Uterus (tissue), 4 donors: ENCODE results near the gene SLAMF8. TPM values are rescaled to one million over a fixed set of nuclear protein-coding genes. Genes with fewer than 3 reads are reported as not detected.
A peak's percentile ranks its signal among the peaks of the same experiment; 100 is the strongest.

Experiments used
- DNase-seq, 2 donors: peaks; one replicate each; pipeline ENCODE4 v3.0.0-alpha.2; 2019 to 2020
- H3K27ac ChIP-seq, 2 donors: fragments of 200-600 bp; sonication (generic); 1 replicate in 1 of 2; 2 replicates in 1 of 2; pipeline ENCODE4 v1.5.1; 2016 to 2018
- H3K27me3 ChIP-seq, 2 donors: fragments of 200-600 bp; sonication (generic); one replicate each; pipeline ENCODE4 v1.5.1; 2018 to 2019; ENCODE audit warnings: control low read depth in 1 of 2
- H3K36me3 ChIP-seq, 2 donors: fragments of 200-600 bp; sonication (generic); one replicate each; pipeline ENCODE4 v1.5.1; 2019; ENCODE audit warnings: control low read depth in 1 of 2
- H3K4me1 ChIP-seq, 2 donors: fragments of 200-600 bp; sonication (generic); one replicate each; pipeline ENCODE4 v1.5.1; 2018 to 2019; ENCODE audit warnings: control low read depth in 1 of 2
- H3K4me3 ChIP-seq, 2 donors: fragments of 200-600 bp; sonication (generic); 1 replicate in 1 of 2; 2 replicates in 1 of 2; pipeline ENCODE4 v1.5.1; 2018 to 2019; ENCODE audit warnings: mild to moderate bottlenecking in 1 of 2
- H3K9me3 ChIP-seq, 2 donors: fragments of 200-600 bp; sonication (generic); one replicate each; pipeline ENCODE4 v1.5.1; 2019; ENCODE audit warnings: control low read depth in 1 of 2
- POLR2A ChIP-seq, 2 donors: fragments of 450-650 bp; IDR thresholded peaks; one replicate each; pipeline ENCODE4 v1.6.1; 2016; ENCODE audit warnings: antibody characterized with exemption in 2 of 2, mild to moderate bottlenecking in 1 of 2, moderate library complexity in 1 of 2
- intact Hi-C: fragments of 100-400 bp; cut with DNase I; formaldehyde crosslinking; loops from one replicate; pipeline ENCODE4 v1.15.1; 2023; ENCODE audit warnings: low total_unique reads
- total RNA-seq, 4 donors: library from RNA; depleted of rRNA in 3 of 4; stranded (reverse); fragments of >200 nt in 3 of 4; gene quantifications; one replicate each; pipeline versions ENCODE4 v1.1.0 to v1.2.4, GENCODE V29; 2014 to 2023
- TF ChIP-seq, protein P1 (sequence below), 4 experiments: fragments of 200-600 bp in 2 of 4; fragments of 450-650 bp in 2 of 4; sonication (generic) in 2 of 4; IDR thresholded peaks; one replicate each; pipeline ENCODE4 v1.5.1; 2016 to 2019; ENCODE audit warnings: antibody characterized with exemption in 4 of 4, mild to moderate bottlenecking in 2 of 4, moderate library complexity in 1 of 4
- donor health status: DM: yes; HTN: yes; CAD: no.

SLAMF8 gene
- total RNA-seq, 4 donors from 2014 or later: 0.28 to 3.2 (median 1.1) TPM; not detected in 1

DNA sequence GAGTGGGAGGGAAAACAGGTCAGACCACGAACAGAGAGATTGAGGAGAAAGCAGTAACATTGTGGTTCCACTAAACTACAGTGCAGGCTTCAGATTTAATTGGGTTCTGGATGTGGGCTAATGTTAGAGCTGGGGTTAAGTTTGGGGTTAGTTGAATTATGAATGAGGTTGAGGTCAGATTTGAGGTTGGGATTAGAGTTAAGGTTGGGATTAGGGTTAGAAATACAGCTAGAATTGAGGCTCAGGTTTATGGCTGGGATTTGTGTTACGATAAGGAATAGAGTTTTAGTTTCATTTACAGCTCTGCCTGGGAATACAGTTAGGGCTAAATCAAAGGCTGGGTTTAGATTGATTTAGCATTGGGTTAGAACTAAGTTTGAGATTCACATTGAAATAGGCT lies 37.6 kb downstream of the SLAMF8 start:
- no peaks in the 10 kb centered on the region for H3K36me3 ChIP-seq

DNA sequence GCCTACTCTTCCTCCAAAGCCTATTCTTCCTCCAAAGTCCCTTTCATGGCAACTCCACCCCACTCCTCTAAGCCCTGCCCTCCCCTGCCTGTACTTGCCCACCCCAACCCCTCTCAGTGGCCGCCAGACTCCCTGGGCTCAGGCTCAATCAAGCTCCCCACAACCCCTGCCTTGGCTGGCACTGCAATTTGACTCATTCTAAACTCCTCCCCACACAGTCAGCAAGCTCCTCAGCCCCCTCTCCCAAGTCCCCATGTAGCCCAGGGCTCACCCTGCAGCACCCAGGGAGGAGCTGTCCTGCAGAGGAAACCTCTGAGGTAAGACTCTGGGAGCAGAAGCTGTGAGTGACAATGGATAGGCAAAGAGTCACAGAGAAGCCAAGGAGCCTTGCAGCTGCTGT lies 39.4 kb downstream of the SLAMF8 start:
- TF ChIP-seq POLR2A (IDR thresholded peaks at IDR 0.05): no peak
- TF ChIP-seq, protein P1, sequence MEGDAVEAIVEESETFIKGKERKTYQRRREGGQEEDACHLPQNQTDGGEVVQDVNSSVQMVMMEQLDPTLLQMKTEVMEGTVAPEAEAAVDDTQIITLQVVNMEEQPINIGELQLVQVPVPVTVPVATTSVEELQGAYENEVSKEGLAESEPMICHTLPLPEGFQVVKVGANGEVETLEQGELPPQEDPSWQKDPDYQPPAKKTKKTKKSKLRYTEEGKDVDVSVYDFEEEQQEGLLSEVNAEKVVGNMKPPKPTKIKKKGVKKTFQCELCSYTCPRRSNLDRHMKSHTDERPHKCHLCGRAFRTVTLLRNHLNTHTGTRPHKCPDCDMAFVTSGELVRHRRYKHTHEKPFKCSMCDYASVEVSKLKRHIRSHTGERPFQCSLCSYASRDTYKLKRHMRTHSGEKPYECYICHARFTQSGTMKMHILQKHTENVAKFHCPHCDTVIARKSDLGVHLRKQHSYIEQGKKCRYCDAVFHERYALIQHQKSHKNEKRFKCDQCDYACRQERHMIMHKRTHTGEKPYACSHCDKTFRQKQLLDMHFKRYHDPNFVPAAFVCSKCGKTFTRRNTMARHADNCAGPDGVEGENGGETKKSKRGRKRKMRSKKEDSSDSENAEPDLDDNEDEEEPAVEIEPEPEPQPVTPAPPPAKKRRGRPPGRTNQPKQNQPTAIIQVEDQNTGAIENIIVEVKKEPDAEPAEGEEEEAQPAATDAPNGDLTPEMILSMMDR (IDR thresholded peaks at IDR 0.05): no peak
- Histone ChIP-seq H3K9me3 (no peaks in the 10 kb centered on the region), H3K36me3 (no peaks in the 10 kb centered on the region), H3K27ac (no peak overlapping the region), H3K4me3 (no peak overlapping the region), H3K27me3 (no peaks in the 10 kb centered on the region), H3K4me1 (peaks cover 0 to 7% of the 10 kb centered on the region in 2 donors)
- intact Hi-C loops: no loop called here
- no peak for DNase-seq

More for the DNA sequence above, 37.6 kb downstream of the SLAMF8 start:
- TF ChIP-seq, protein P1 (IDR thresholded peaks at IDR 0.05): no peak
- no peak for TF ChIP-seq POLR2A (IDR thresholded peaks at IDR 0.05)
- H3K9me3 ChIP-seq: no peaks in the 10 kb centered on the region
- H3K27me3 ChIP-seq: no peaks in the 10 kb centered on the region
- H3K4me1 ChIP-seq: peaks cover 0 to 7% of the 10 kb centered on the region in 2 donors
- no peak overlapping the region for H3K27ac ChIP-seq
- no peak overlapping the region for H3K4me3 ChIP-seq
- no peak for DNase-seq
- intact Hi-C loops: no loop called here

DNA sequence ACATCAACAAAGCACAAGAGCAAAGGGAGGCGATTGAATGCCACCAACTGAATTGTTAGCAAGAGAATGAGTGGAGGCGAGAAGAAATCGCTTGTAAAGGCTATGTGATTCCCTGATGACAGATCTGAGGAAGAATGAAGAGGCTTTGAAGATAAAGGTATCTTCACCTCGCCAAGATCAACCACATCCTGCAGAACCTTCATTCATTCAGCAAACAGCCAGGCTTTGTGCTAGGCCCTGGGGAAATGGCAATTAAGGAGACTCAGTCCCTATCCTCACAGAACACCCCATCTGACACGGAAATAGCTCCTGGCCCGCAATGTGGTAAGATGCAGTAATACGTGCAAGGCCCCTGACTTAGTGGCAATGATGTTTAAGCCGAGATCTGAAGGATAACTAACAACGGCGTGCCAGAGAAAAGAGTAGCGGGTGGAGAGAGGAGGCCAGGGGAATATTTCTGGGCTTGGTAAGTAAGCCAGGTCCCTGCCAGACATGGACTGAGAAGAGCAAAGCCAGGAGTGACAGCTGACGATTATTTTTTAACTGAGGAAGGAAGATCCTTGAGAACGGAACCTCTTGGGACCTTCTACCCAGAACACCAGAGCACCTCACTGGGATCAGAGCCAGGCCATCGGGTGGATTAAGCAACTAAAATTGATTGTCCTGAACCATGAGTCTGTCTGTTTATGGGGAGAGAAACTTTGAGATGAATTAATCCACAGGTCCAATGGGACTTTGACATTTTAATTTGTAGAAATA lies 40.4 kb downstream of the SLAMF8 start:
- Histone ChIP-seq H3K4me3 (no peak overlapping the region), H3K36me3 (no peaks in the 10 kb centered on the region), H3K27ac (peak overlapping the region in 1 of 2 donors; percentile 67), H3K4me1 (peaks cover 0 to 7% of the 10 kb centered on the region in 2 donors), H3K9me3 (no peaks in the 10 kb centered on the region), H3K27me3 (no peaks in the 10 kb centered on the region)
- TF ChIP-seq, protein P1 (IDR thresholded peaks at IDR 0.05): no peak
- TF ChIP-seq POLR2A (IDR thresholded peaks at IDR 0.05): no peak
- intact Hi-C loops: no loop called here
- DNase-seq: peak; percentile 37 to 65

DNA sequence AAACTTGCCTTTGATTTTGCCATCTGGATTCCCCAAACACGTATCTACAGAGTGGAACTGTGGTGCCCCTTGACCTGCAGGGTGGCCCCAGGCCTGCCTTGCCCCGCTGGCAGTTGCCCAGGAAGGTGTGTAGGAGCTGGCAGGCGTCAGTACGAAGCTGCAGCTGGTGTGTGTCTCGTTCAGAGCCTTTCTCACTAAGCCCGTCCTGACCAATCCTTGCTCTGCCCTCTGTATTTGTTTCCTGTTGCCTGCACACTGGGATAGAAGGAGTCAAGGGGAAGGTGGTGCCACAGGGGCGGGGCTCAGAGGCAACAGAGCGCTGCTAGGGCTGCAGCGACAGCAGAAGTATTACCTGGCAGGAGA lies 41.0 kb downstream of the SLAMF8 start:
- DNase-seq: peak; percentile 54 to 64
- Histone ChIP-seq H3K27me3 (no peaks in the 10 kb centered on the region), H3K27ac (peak overlapping the region in 1 of 2 donors; percentile 67)

DNA sequence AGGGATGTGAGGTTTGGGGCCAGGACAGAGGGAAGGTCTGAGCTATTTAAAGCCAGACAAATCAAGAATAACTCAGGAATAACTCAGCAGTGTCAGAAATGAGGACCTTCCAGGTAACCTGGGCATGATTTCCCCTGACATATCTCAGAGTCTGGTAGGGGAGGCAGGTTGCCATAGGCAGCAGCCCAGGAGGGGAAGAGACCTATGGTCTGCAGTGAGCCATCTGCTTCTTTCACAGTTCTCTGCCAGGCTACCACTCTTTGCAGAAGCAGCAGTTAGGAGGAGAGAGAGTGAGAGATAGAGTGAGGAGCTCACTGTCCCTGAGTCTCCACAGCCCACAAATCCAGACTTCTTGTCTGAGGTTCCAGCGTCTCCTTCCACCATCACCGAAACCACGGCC lies 42.1 kb downstream of the SLAMF8 start:
- no peak for DNase-seq
- Histone ChIP-seq H3K36me3 (no peaks in the 10 kb centered on the region), H3K27ac (peak overlapping the region in 1 of 2 donors; percentile 67), H3K27me3 (no peaks in the 10 kb centered on the region), H3K4me1 (peaks cover 0 to 7% of the 10 kb centered on the region in 2 donors), H3K9me3 (no peaks in the 10 kb centered on the region), H3K4me3 (no peak overlapping the region)
- TF ChIP-seq POLR2A (IDR thresholded peaks at IDR 0.05): no peak
- TF ChIP-seq, protein P1 (IDR thresholded peaks at IDR 0.05): no peak
- intact Hi-C loops: no loop called here

More for the DNA sequence above, 41.0 kb downstream of the SLAMF8 start:
- Histone ChIP-seq H3K4me3 (no peak overlapping the region), H3K4me1 (peaks cover 0 to 7% of the 10 kb centered on the region in 2 donors), H3K36me3 (no peaks in the 10 kb centered on the region), H3K9me3 (no peaks in the 10 kb centered on the region)
- TF ChIP-seq, protein P1 (IDR thresholded peaks at IDR 0.05): no peak
- TF ChIP-seq POLR2A (IDR thresholded peaks at IDR 0.05): no peak
- intact Hi-C loops: no loop called here
